Measurements from ENCODE around the gene HOXC10. TPM values are rescaled to one million over a fixed set of nuclear protein-coding genes. Genes with fewer than 3 reads are reported as not detected.

The HOXC10 gene
- total RNA-seq, 1 experiment from 2014 or later: 3.8 TPM

DNA sequence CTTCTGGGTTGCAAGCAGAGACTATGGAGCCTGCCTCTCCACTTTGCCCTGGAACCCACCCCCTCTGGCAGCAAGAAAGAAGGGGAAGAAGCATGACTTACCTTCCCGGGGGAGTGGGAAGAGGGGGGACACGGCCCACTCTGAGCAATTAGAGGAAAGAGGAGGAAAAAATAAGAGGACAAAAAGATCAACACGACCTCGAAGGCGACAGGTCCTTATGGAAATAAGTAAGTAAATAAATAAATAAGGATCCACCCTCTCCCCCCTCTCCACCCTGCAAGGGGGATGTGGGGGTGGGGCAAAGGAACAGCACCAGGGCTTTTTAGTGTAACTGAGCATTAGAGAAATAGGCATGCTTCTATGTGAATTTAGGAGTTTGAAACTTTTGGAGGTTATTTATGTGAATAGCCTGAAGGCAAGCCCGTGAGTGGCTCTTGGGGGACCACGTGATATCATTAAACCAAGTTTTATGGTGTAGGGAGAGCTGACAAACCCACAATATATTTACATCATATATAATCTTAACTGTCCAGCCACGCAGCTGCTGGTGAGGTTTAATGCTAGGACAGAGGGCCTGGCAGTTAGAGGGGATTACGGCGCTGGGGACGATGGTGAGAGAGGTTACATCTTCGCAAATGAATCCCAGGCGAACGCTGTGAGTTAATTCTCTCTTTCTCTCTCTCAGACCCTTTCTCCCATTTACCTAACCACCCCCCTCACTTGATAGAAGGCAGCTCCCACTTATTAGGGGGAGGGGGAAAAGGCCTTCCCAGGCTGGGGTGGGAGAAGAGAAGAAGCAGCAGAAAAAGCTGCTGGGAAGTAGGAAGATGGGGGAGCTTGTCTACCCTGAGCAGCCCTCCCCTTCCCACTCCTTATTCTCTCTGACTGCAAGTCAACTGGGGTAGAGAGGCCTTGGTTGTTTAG is 52.7 kb downstream of the HOXC10 start:
- POLR2A ChIA-PET: no interaction called here
- Histone ChIP-seq H4K20me1 (ENCODE audit: insufficient read depth) (no peaks in the 10 kb centered on the region), H3K4me3 (replicated peaks in 1 of 2; ENCODE audit: low read depth in 1 of 2, low read length in 2 of 2) (no peak overlapping the region), H3K9ac (ENCODE audit: low read length) (no peak overlapping the region), H3K9me2 (ENCODE audit: insufficient read depth) (no peaks in the 10 kb centered on the region), H3K36me3 (ENCODE audit: control insufficient read depth in 1 of 2, insufficient read depth in 2 of 2, low read length in 2 of 2) (no peaks in the 10 kb centered on the region), H3K79me2 (ENCODE audit: insufficient read depth, low read length) (no peaks in the 10 kb centered on the region), H3K4me1 (ENCODE audit: control insufficient read depth in 1 of 2, insufficient read depth in 2 of 2, low read length in 2 of 2) (peaks cover 7 to 31% of the 10 kb centered on the region in 2 experiments), H2AFZ (ENCODE audit: low read depth, low read length, poor library complexity, severe bottlenecking) (no peak overlapping the region), H3K4me2 (ENCODE audit: low read length) (no peak overlapping the region), H3K9me3 (ENCODE audit: control insufficient read depth in 1 of 2, insufficient read depth in 1 of 2, low read depth in 1 of 2, low read length in 2 of 2) (no peaks in the 10 kb centered on the region), H3K27me3 (ENCODE audit: insufficient read depth, low read length) (no peaks in the 10 kb centered on the region), H3K27ac (ENCODE audit: low read depth, low read length) (no peak overlapping the region)
- TF ChIP-seq SP1 (IDR thresholded peaks at IDR 0.05; ENCODE audit: low read depth): no peak
- no peak for TF ChIP-seq POLR2A (IDR thresholded peaks at IDR 0.05; ENCODE audit: borderline replicate concordance, extremely low read depth, insufficient read depth, insufficient read length)
- no peak for TF ChIP-seq YY1 (IDR thresholded peaks at IDR 0.05; ENCODE audit: extremely low read depth, insufficient replicate concordance, low read depth, low read length)
- no peak for TF ChIP-seq ZFX (IDR thresholded peaks at IDR 0.05)
- TF ChIP-seq JUND (IDR thresholded peaks at IDR 0.05): no peak
- TF ChIP-seq, protein P1, sequence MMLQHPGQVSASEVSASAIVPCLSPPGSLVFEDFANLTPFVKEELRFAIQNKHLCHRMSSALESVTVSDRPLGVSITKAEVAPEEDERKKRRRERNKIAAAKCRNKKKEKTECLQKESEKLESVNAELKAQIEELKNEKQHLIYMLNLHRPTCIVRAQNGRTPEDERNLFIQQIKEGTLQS (IDR thresholded peaks at IDR 0.05): no peak
- TF ChIP-seq CBX3 (IDR thresholded peaks at IDR 0.05; ENCODE audit: low read depth): no peak
- TF ChIP-seq SRF (IDR thresholded peaks at IDR 0.05; ENCODE audit: low read depth): no peak
- no peak for TF ChIP-seq POLR2AphosphoS5 (IDR thresholded peaks at IDR 0.05; ENCODE audit: low read depth, low read length)
- TF ChIP-seq FOSL1 (IDR thresholded peaks at IDR 0.05; ENCODE audit: low read depth): no peak
- TF ChIP-seq ELF1 (IDR thresholded peaks at IDR 0.05; ENCODE audit: borderline replicate concordance, low read depth): no peak
- no peak for TF ChIP-seq TCF7L2 (IDR thresholded peaks at IDR 0.05; ENCODE audit: borderline replicate concordance, extremely low read depth, insufficient read depth, insufficient read length)
- CTCF ChIA-PET: interaction anchor here (0.7 to 2.4 kb wide), 2 partner anchors 20 to 151 kb away, joined by 3 to 5 read pairs; partner anchors contain the start of gene SMUG1
- RAD21 ChIA-PET (ENCODE audit: low non-redundant PET in 1 of 2, low total read pairs in 2 of 2, uncharacterized antibody in 2 of 2, unreplicated experiment in 2 of 2): no interaction called here
- BruUV-seq (replicated peaks): no TSS peak
- ATAC-seq (no peak), DNase-seq (ENCODE audit: low read depth, low spot score) (no peak)
- intact Hi-C loops (cut with micrococcal nuclease): no loop called here
